Bronchial epithelial cell (primary cell): Measurements from ENCODE around the gene ABCB8. TPM values are rescaled to one million over a fixed set of nuclear protein-coding genes. Genes with fewer than 3 reads are reported as not detected.

Experiments used
- DNase-seq: peaks from one replicate; pipeline ENCODE4 v3.0.0-alpha.2; 2010; ENCODE audit warnings: low read depth
- FAIRE-seq: peaks from 2 replicates; lab custom pipeline; 2011; peaks lifted over from hg19 to GRCh38; lab: Jason Lieb, UNC
- H3K27me3 ChIP-seq: 2 replicates; pipeline ENCODE4 v1.5.1; 2011; ENCODE audit warnings: low read length; ENCODE audit not compliant: control insufficient read depth, insufficient read depth
- H3K36me3 ChIP-seq: 2 replicates; pipeline ENCODE4 v1.5.1; 2011; ENCODE audit warnings: low read length; ENCODE audit not compliant: control insufficient read depth, insufficient read depth
- H3K4me3 ChIP-seq: 2 replicates; pipeline ENCODE4 v1.5.1; 2011; ENCODE audit warnings: mild to moderate bottlenecking, low read depth, low read length, control low read depth
- CTCF ChIP-seq: IDR thresholded peaks from 2 replicates; pipeline ENCODE4 v1.5.1; 2011; ENCODE audit warnings: mild to moderate bottlenecking, moderate library complexity, low read length, control low read depth, inconsistent platforms; ENCODE audit not compliant: insufficient read depth, severe bottlenecking
- total RNA-seq: library from RNA; depleted of rRNA; stranded (reverse); fragments of >200 nt; gene quantifications from 2 replicates; pipeline ENCODE4 v1.2.1, GENCODE V29; 2014

ABCB8 gene
- total RNA-seq, 1 donor from 2014 or later, result 20.5 TPM

DNA sequence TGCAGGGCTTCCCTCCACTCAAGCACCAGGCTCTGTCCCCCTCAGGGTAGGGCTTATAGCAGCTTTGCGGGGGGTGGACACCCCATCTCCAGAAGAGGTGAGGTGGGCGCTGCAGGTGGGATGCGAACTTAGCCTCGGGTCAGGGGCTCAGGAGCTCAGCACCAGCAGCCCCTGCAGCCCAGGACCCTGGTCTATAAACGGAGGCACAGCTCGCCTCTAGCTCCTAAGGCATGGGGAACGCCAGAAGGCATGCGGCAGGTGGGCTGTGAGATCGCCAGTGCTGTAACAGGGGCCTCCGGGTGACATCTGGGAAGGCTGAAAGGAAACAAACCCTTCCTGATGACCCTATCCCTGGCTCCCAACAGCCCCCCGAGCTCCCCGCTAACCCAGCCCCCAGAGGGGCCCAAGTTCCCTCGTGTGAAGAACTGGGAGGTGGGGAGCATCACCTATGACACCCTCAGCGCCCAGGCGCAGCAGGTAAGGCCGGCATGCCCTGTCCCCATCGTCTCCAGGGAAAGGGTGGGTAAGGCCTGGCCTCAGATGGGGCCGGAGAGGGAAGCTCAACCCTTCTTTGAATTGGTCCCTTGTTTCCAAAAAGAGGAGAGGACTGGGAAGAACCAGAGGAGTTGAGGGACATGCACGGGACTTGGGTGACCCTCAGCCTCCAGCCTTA lies 33.3 kb upstream of the ABCB8 start:
- Histone ChIP-seq H3K4me3 (no peak overlapping the region), H3K36me3 (no peaks in the 10 kb centered on the region), H3K27me3 (no peaks in the 10 kb centered on the region)
- FAIRE-seq, result no peak
- DNase-seq, result no peak
- no peak for TF ChIP-seq CTCF

DNA sequence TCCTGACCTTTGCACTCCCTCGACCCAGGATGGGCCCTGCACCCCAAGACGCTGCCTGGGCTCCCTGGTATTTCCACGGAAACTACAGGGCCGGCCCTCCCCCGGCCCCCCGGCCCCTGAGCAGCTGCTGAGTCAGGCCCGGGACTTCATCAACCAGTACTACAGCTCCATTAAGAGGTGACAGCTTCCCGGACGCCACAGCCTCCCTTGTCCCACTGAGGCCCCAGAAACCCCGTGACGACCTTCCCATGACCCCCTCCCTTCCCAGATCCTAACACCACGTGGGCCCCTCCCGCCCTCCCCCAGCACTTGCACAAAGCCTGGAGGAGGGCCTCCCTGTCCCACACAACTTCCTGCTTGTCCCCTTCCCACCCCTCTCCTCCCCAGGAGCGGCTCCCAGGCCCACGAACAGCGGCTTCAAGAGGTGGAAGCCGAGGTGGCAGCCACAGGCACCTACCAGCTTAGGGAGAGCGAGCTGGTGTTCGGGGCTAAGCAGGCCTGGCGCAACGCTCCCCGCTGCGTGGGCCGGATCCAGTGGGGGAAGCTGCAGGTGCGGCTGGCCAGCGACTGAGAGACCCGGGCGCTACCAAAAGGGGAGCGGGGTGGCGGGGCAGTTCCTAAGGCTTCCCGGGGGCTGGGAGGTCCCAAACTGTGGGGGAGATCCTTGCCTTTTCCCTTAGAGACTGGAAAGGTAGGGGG lies 31.7 kb upstream of the ABCB8 start:
- Histone ChIP-seq H3K4me3 (no peak overlapping the region), H3K36me3 (no peaks in the 10 kb centered on the region), H3K27me3 (no peaks in the 10 kb centered on the region)
- no peak for DNase-seq
- TF ChIP-seq CTCF, result no peak
- FAIRE-seq, result no peak

- no peak for TF ChIP-seq CTCF
- H3K4me3 ChIP-seq, result no peak overlapping the region
- no peak for DNase-seq
- H3K27me3 ChIP-seq, result no peaks in the 10 kb centered on the region
- FAIRE-seq, result no peak
- H3K36me3 ChIP-seq, result no peaks in the 10 kb centered on the region
Observed at GRCh38 chr7:150997075-150997511, 31.2 kb upstream of the ABCB8 start.

DNA sequence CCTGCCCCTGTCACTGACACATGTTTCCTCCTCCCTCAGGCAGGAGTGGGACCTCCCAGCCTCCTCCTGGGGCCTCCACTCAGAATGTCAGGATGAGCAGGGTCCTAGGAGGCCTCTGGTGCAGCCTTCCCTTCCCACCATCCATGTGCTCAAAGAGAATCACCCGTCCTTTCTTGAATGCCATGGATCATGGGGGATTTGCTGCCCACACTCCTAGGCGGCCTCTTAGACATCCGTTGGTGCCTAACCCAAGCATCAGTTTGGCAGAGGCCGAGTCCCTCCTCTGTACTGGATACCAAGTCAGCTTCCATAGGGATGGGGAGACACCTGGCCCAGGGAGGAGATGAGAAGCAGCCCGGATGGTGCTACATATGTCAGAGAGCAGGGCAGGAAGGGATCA lies 30.4 kb upstream of the ABCB8 start:
- Histone ChIP-seq H3K27me3 (no peaks in the 10 kb centered on the region), H3K36me3 (no peaks in the 10 kb centered on the region), H3K4me3 (no peak overlapping the region)
- DNase-seq (no peak), FAIRE-seq (no peak)
- no peak for TF ChIP-seq CTCF

- H3K27me3 ChIP-seq, result no peaks in the 10 kb centered on the region
- no peak overlapping the region for H3K4me3 ChIP-seq
- DNase-seq, result no peak
- FAIRE-seq, result no peak
- TF ChIP-seq CTCF, result no peak
- no peaks in the 10 kb centered on the region for H3K36me3 ChIP-seq
Observed at GRCh38 chr7:150998341-150998740, 29.9 kb upstream of the ABCB8 start.
